GM12801 (cell line): ENCODE measurements around the gene STIM2.

Experiments used
- TF ChIP-seq, protein P1 (sequence below): IDR thresholded peaks from one replicate; pipeline ENCODE4 v1.5.1; 2011; ENCODE audit warnings: control low read depth; ENCODE audit not compliant: insufficient read length; ENCODE audit errors: extremely low read depth

Gene STIM2

GRCh38 chr4:26996745-26997144, 136.1 kb downstream of the STIM2 start:
- TF ChIP-seq, protein P1, sequence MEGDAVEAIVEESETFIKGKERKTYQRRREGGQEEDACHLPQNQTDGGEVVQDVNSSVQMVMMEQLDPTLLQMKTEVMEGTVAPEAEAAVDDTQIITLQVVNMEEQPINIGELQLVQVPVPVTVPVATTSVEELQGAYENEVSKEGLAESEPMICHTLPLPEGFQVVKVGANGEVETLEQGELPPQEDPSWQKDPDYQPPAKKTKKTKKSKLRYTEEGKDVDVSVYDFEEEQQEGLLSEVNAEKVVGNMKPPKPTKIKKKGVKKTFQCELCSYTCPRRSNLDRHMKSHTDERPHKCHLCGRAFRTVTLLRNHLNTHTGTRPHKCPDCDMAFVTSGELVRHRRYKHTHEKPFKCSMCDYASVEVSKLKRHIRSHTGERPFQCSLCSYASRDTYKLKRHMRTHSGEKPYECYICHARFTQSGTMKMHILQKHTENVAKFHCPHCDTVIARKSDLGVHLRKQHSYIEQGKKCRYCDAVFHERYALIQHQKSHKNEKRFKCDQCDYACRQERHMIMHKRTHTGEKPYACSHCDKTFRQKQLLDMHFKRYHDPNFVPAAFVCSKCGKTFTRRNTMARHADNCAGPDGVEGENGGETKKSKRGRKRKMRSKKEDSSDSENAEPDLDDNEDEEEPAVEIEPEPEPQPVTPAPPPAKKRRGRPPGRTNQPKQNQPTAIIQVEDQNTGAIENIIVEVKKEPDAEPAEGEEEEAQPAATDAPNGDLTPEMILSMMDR: no peak

DNA sequence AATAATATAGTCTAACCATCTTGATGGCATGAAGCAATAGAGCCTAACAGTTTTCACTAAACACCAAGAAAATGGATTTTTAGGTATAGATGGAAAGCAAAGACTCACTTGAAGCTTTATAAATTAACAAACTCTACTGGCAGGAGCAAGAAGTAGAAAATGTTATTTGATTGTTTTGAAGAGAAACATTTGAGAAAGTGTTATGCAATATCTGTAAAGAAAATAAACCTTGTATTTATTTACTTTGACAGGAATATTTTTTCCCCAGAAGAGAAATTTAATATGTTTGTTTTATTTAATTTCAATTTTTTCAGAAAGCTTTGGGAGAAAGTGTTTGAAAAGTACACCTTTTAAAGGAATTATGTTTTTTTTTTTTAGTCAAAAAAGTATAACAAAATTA, 139.0 kb downstream of the STIM2 start:
- TF ChIP-seq, protein P1: no peak

- TF ChIP-seq, protein P1: no peak
Observed at GRCh38 chr4:27000122-27000521, 139.5 kb downstream of the STIM2 start.

- TF ChIP-seq, protein P1: no peak
Observed at GRCh38 chr4:27000820-27001219, 140.2 kb downstream of the STIM2 start.

DNA sequence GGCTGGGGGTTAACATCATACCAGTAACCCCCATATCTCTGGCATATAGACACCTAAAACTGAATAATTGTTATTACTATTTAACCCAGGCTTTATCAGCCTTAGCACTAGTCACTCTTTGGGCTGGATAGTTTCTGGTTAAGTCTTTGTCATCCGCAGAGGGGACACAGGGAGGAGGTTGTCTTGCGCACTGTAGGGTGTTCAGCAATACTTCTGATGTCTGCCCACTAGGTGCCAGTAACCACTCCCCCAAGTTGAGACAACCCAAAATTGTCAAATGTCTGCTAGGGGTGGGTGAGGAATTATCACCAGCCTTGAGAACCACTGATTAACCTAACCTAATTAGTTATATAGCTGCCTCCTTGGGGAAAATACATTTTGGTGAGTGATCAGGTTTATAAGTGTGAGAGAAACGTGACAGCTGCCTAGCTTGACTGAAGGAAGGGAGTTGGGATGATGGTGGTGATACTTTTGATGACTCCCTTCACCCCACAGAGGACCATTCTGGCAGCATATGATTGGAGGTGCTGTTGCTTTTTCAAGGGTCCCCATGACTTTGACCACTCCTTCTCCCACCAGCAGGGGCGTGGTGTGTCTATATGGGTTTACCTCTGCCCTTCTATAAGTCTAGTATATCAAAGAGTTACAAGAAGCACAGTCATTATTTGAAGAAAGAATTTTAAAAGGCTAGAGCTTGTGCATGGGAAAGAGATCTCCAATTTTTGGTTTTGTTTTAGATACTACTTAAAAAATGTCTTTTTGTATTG, 140.9 kb downstream of the STIM2 start:
- TF ChIP-seq, protein P1: no peak

DNA sequence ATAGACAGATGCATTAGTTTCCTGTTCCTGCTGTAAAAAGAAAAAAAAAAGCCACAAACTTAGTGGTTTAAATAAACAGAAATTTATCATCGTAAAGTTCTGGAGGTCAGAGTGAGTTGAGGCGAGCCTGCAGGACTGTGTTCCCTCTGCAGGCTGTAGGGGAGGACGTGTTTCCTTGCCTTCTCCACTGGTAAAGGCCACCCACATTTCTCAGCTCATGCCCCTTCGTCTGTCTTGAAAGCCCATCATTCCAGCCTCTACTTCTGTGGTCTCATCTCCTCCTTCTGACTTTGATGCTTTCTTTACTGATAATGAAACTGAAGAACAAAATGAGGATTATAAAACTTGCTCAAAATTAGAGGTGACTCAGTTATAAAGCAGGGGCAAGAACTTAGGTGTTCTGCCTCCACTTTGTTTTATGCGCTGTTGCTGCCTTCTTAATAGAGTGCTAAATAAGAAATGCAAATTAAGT, 143.0 kb downstream of the STIM2 start:
- TF ChIP-seq, protein P1: no peak

GRCh38 chr4:27005501-27005900, 144.9 kb downstream of the STIM2 start:
- TF ChIP-seq, protein P1: no peak
